GM21447 (cell line): ENCODE data around the gene KCTD7.
"Not testable (repeated sequence)": the region's sequence is repeated elsewhere in the genome, so short reads cannot be mapped to it uniquely, and the experiment has no call there.

Experiments
- ATAC-seq: cut with Tn5 transposase; IDR thresholded peaks from one replicate; pipeline ENCODE4 v1.9.1; 2021; ENCODE audit not compliant: unreplicated experiment

KCTD7 gene

GRCh38 chr7:66681491-66682349 lies 53.0 kb downstream of the KCTD7 start:
- ATAC-seq: peak; percentile 95

- peak; percentile 19 for ATAC-seq
These were observed 53.8 kb downstream of the KCTD7 start for GRCh38 chr7:66682350-66683093.

DNA sequence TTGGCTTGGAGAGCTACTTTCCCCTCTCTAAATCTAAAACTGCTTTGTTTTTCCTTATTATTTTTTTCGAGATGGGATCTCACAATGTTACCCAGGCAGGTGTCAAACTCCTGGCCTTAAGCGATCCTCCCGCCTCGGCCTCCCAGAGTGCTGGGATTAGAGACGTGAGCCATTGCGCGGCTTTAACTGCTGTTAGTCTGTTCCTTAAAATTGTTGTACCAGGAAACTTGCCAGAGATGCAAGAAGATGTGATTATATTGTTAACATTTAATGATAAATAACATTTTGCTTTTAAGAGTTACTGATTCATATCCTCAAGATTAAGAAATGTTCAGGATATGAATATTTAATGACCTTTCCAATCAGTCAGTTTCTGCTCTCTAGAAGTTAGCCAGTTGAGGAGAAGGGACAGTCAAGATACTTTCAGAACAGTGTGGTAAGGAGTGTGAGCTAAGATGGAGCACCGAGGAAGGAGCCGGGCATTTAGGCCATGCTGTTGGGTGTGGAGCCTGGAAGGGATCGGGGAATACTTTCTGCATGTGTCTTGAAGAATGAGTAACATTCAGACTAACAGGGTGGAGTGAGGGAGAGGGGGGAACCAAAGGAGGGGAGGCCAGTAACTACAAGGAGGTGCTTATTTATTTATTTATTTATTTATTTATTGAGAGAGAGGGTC lies 54.6 kb downstream of the KCTD7 start:
- not testable (repeated sequence) for ATAC-seq

- no peak for ATAC-seq
These were observed 55.1 kb downstream of the KCTD7 start for GRCh38 chr7:66683770-66684123.

DNA sequence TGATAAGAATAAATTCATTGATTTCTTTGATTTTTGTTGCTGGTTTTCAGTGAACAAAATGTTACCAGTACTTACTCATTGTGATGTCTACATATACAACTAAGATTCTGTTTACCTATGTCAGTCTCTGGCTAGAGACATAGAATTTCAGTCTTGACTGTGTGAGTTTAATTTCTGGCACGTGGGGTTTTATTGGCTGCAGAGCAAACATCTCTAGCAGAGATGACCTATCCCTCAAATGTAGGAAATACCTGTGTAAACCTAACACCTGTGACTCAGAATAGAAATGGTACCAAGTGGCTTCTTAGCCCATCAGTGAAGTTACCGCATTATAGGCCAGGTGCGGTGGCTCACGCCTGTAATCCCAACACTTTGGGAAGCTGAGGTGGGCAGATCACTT lies 57.0 kb downstream of the KCTD7 start:
- not testable (repeated sequence) for ATAC-seq

GRCh38 chr7:66687186-66687585 lies 58.5 kb downstream of the KCTD7 start:
- no peak for ATAC-seq

DNA sequence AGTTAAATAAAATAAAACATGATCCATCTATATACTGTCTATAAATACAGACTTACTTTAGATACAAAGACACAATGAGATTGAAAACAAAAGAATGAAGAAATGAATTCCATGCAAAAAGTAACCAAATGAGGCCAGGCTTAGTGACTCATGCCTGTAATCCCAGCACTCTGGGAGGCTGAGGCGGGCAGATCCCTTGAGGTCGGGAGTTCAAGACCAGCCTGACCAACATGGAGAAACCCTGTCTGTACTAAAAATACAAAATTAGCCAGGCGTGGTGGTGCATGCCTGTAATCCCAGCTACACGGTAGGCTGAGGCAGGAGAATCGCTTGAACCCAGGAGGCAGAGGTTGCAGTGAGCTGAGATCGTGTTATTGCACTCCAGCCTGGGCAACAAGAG lies 59.0 kb downstream of the KCTD7 start:
- ATAC-seq: not testable (repeated sequence)

- ATAC-seq: no peak
These were observed 60.4 kb downstream of the KCTD7 start for GRCh38 chr7:66689081-66689480.

- no peak for ATAC-seq
These were observed 64.7 kb downstream of the KCTD7 start for GRCh38 chr7:66693331-66693730.
